Measurements from ENCODE around the gene HLF. TPM values are rescaled to one million over a fixed set of nuclear protein-coding genes. Genes with fewer than 3 reads are reported as not detected.
A peak's percentile ranks its signal among the peaks of the same experiment; 100 is the strongest.

The HLF gene
- total and polyA plus RNA-seq, 3 experiments from 2014 or later: 0.59 to 0.93 (median 0.81) TPM

GRCh38 chr17:55266051-55266957, 1.5 kb downstream of the HLF start:
- Mint-ChIP-seq H3K36me3 (peaks cover 0 to 6% (median 0%) of the 10 kb centered on the region in 3 donors), H3K4me1 (peaks cover 14 to 25% (median 16%) of the 10 kb centered on the region in 3 donors), H3K27ac (peak overlapping the region in 4 of 8 donors; percentile 33 to 70 (median 55)), H3K9me3 (peaks cover 0 to 1% (median 0%) of the 10 kb centered on the region in 5 donors), H3K27me3 (peaks cover 41 to 59% of the 10 kb centered on the region in 2 donors), H3K4me3 (peak overlapping the region; percentile 64 to 85 (median 66))
- Histone ChIP-seq H3K27me3 (ENCODE audit: insufficient read depth, low read length, poor library complexity, severe bottlenecking) (peaks cover 18% of the 10 kb centered on the region), H3K36me3 (ENCODE audit: insufficient read depth, low read length) (no peaks in the 10 kb centered on the region), H3K9me3 (ENCODE audit: low read length) (no peaks in the 10 kb centered on the region), H3K27ac (ENCODE audit: low read depth, low read length) (no peak overlapping the region), H3K4me1 (ENCODE audit: insufficient read depth, low read length) (peaks cover 20% of the 10 kb centered on the region), H3K4me3 (ENCODE audit: low read length) (no peak overlapping the region)
- ChIA-PET CTCF (interaction anchor here (1.0 to 2.1 kb wide), 2 partner anchors 8 to 29 kb away, joined by 3 to 13 read pairs; no protein-coding TSS in a partner anchor), POLR2A (interaction anchor here (2.1 kb wide), 1 partner anchor 28 kb away, joined by 17 read pairs; no protein-coding TSS in a partner anchor)
- DNase-seq: peak in 1 of 5 donors; percentile 5

- Histone ChIP-seq H3K4me3 (ENCODE audit: low read length) (no peak overlapping the region), H3K36me3 (ENCODE audit: insufficient read depth, low read length) (no peaks in the 10 kb centered on the region), H3K27ac (ENCODE audit: low read depth, low read length) (no peak overlapping the region), H3K9me3 (ENCODE audit: low read length) (no peaks in the 10 kb centered on the region), H3K27me3 (ENCODE audit: insufficient read depth, low read length, poor library complexity, severe bottlenecking) (peaks cover 18% of the 10 kb centered on the region), H3K4me1 (ENCODE audit: insufficient read depth, low read length) (peaks cover 20% of the 10 kb centered on the region)
- H3K27me3 Mint-ChIP-seq: peaks cover 36 to 56% of the 10 kb centered on the region in 2 donors
- ChIA-PET CTCF (interaction anchor here (2.1 kb wide), 1 partner anchor 29 kb away, joined by 13 read pairs; no protein-coding TSS in a partner anchor), POLR2A (interaction anchor here (2.1 kb wide), 1 partner anchor 29 kb away, joined by 17 read pairs; no protein-coding TSS in a partner anchor)
- H3K4me3 Mint-ChIP-seq: no peak overlapping the region
- no peaks in the 10 kb centered on the region for H3K9me3 Mint-ChIP-seq
- no peak overlapping the region for H3K27ac Mint-ChIP-seq
- no peaks in the 10 kb centered on the region for H3K36me3 Mint-ChIP-seq
- DNase-seq: no peak
- peaks cover 14 to 25% (median 16%) of the 10 kb centered on the region in 3 donors for H3K4me1 Mint-ChIP-seq
These were observed 2.4 kb downstream of the HLF start for GRCh38 chr17:55266958-55267688.

- ChIA-PET CTCF (interaction anchor here (1.3 kb wide), 1 partner anchor 23 kb away, joined by 3 read pairs; no protein-coding TSS in a partner anchor), POLR2A (no interaction called here)
- H3K4me1 ChIP-seq (ENCODE audit: insufficient read depth, low read length): peaks cover 20% of the 10 kb centered on the region
- Mint-ChIP-seq H3K4me1 (peaks cover 14 to 25% (median 16%) of the 10 kb centered on the region in 3 donors), H3K27ac (peak overlapping the region in 1 of 8 donors; percentile 24), H3K36me3 (peaks cover 0 to 6% (median 0%) of the 10 kb centered on the region in 3 donors), H3K27me3 (peaks cover 35 to 55% of the 10 kb centered on the region in 2 donors), H3K9me3 (no peaks in the 10 kb centered on the region), H3K4me3 (peak overlapping the region in 1 of 7 donors; percentile 41)
- H3K27ac ChIP-seq (ENCODE audit: low read depth, low read length): no peak overlapping the region
- DNase-seq: no peak
- H3K36me3 ChIP-seq (ENCODE audit: insufficient read depth, low read length): no peaks in the 10 kb centered on the region
- H3K4me3 ChIP-seq (ENCODE audit: low read length): no peak overlapping the region
- H3K27me3 ChIP-seq (ENCODE audit: insufficient read depth, low read length, poor library complexity, severe bottlenecking): peaks cover 18% of the 10 kb centered on the region
- H3K9me3 ChIP-seq (ENCODE audit: low read length): no peaks in the 10 kb centered on the region
These were observed 3.3 kb downstream of the HLF start for GRCh38 chr17:55267777-55268648.

GRCh38 chr17:55268649-55269480, 4.1 kb downstream of the HLF start:
- peak overlapping the region in 1 of 7 donors; percentile 41 for H3K4me3 Mint-ChIP-seq
- Histone ChIP-seq H3K27ac (ENCODE audit: low read depth, low read length) (no peak overlapping the region), H3K36me3 (ENCODE audit: insufficient read depth, low read length) (no peaks in the 10 kb centered on the region), H3K27me3 (ENCODE audit: insufficient read depth, low read length, poor library complexity, severe bottlenecking) (peaks cover 10% of the 10 kb centered on the region), H3K4me1 (ENCODE audit: insufficient read depth, low read length) (peaks cover 13% of the 10 kb centered on the region), H3K4me3 (ENCODE audit: low read length) (no peak overlapping the region), H3K9me3 (ENCODE audit: low read length) (no peaks in the 10 kb centered on the region)
- no peaks in the 10 kb centered on the region for H3K9me3 Mint-ChIP-seq
- ChIA-PET CTCF (interaction anchor here (1.3 kb wide), 1 partner anchor 22 kb away, joined by 3 read pairs; no protein-coding TSS in a partner anchor), POLR2A (no interaction called here)
- H3K4me1 Mint-ChIP-seq: peaks cover 8 to 18% (median 11%) of the 10 kb centered on the region in 3 donors
- peaks cover 29 to 52% of the 10 kb centered on the region in 2 donors for H3K27me3 Mint-ChIP-seq
- H3K27ac Mint-ChIP-seq: no peak overlapping the region
- H3K36me3 Mint-ChIP-seq: peaks cover 0 to 6% (median 0%) of the 10 kb centered on the region in 3 donors
- no peak for DNase-seq

GRCh38 chr17:55269894-55270293, 5.1 kb downstream of the HLF start:
- Mint-ChIP-seq H3K4me3 (no peak overlapping the region), H3K36me3 (peaks cover 0 to 6% (median 0%) of the 10 kb centered on the region in 3 donors), H3K4me1 (peaks cover 0 to 9% (median 3%) of the 10 kb centered on the region in 3 donors), H3K27me3 (peaks cover 22 to 53% of the 10 kb centered on the region in 2 donors), H3K9me3 (no peaks in the 10 kb centered on the region), H3K27ac (no peak overlapping the region)
- H3K9me3 ChIP-seq (ENCODE audit: low read length): no peaks in the 10 kb centered on the region
- peaks cover 6% of the 10 kb centered on the region for H3K4me1 ChIP-seq (ENCODE audit: insufficient read depth, low read length)
- H3K36me3 ChIP-seq (ENCODE audit: insufficient read depth, low read length): no peaks in the 10 kb centered on the region
- peaks cover 3% of the 10 kb centered on the region for H3K27me3 ChIP-seq (ENCODE audit: insufficient read depth, low read length, poor library complexity, severe bottlenecking)
- DNase-seq: no peak
- no peak overlapping the region for H3K27ac ChIP-seq (ENCODE audit: low read depth, low read length)
- ChIA-PET CTCF (no interaction called here), POLR2A (no interaction called here)
- H3K4me3 ChIP-seq (ENCODE audit: low read length): no peak overlapping the region

GRCh38 chr17:55271223-55271571, 6.4 kb downstream of the HLF start:
- ChIA-PET POLR2A (no interaction called here), CTCF (no interaction called here)
- Histone ChIP-seq H3K36me3 (ENCODE audit: insufficient read depth, low read length) (no peaks in the 10 kb centered on the region), H3K27ac (ENCODE audit: low read depth, low read length) (no peak overlapping the region), H3K9me3 (ENCODE audit: low read length) (no peaks in the 10 kb centered on the region), H3K4me3 (ENCODE audit: low read length) (no peak overlapping the region), H3K4me1 (ENCODE audit: insufficient read depth, low read length) (no peaks in the 10 kb centered on the region), H3K27me3 (ENCODE audit: insufficient read depth, low read length, poor library complexity, severe bottlenecking) (peaks cover 3% of the 10 kb centered on the region)
- H3K4me3 Mint-ChIP-seq: no peak overlapping the region
- no peak overlapping the region for H3K27ac Mint-ChIP-seq
- peaks cover 22 to 51% of the 10 kb centered on the region in 2 donors for H3K27me3 Mint-ChIP-seq
- H3K9me3 Mint-ChIP-seq: no peaks in the 10 kb centered on the region
- no peak for DNase-seq
- H3K4me1 Mint-ChIP-seq: peaks cover 0 to 3% (median 0%) of the 10 kb centered on the region in 3 donors
- H3K36me3 Mint-ChIP-seq: peaks cover 0 to 6% (median 0%) of the 10 kb centered on the region in 3 donors
